Measurements from ENCODE around the gene CRIM1. TPM values are rescaled to one million over a fixed set of nuclear protein-coding genes. Genes with fewer than 3 reads are reported as not detected.

Gene CRIM1
- total RNA-seq, 1 experiment from 2014 or later, result 27.6 TPM

- H3K4me3 Mint-ChIP-seq, result no peak overlapping the region
- no peak overlapping the region for H2BK120ac ChIP-seq (ENCODE audit: low read depth, low read length, poor library complexity, severe bottlenecking)
- no peak for DNase-seq
- H3K79me1 ChIP-seq (ENCODE audit: insufficient read depth, low read depth, low read length, poor library complexity, severe bottlenecking), result peaks cover 5% of the 10 kb centered on the region
- H3K4ac ChIP-seq (ENCODE audit: low read depth, low read length), result no peak overlapping the region
- H3T11ph ChIP-seq (ENCODE audit: low read length), result no peak overlapping the region
- H3K27ac Mint-ChIP-seq, result no peak overlapping the region
- H2BK12ac ChIP-seq (ENCODE audit: insufficient read length, low read depth, low read length), result no peak overlapping the region
- H3K27me3 ChIP-seq (ENCODE audit: insufficient read depth, low read length), result no peaks in the 10 kb centered on the region
- TF ChIP-seq CTCF (conservative IDR thresholded peaks at IDR 0.05), result no peak
- WGBS (ENCODE audit: extremely low coverage, insufficient read length, low lambda C conversion rate), result no CpG with 5 or more reads among the region's 6 CpGs
- H3K36me3 Mint-ChIP-seq (ENCODE audit: insufficient read depth in 1 of 3, low read depth in 3 of 3), result peaks cover 0 to 7% (median 3%) of the 10 kb centered on the region in 3 experiments; a peak in 1 of 7 replicates
- H3K18ac ChIP-seq (ENCODE audit: insufficient read length, low read depth, low read length), result no peak overlapping the region
- no peaks in the 10 kb centered on the region for H3K9me3 Mint-ChIP-seq
- H3K56ac ChIP-seq (ENCODE audit: insufficient read length, low read depth, low read length), result no peak overlapping the region
- no peak overlapping the region for H3K23ac ChIP-seq (ENCODE audit: insufficient read length, low read depth, low read length)
- peaks cover 21 to 26% of the 10 kb centered on the region in 2 experiments for H3K4me1 Mint-ChIP-seq
- no peak overlapping the region for H3K9ac ChIP-seq (ENCODE audit: extremely low read depth, insufficient read length, low read length)
- no peak overlapping the region for H2BK20ac ChIP-seq (ENCODE audit: low read depth, low read length, poor library complexity, severe bottlenecking)
- no peak overlapping the region for H3K4me2 ChIP-seq (ENCODE audit: insufficient read depth, insufficient read length, low read length)
- no peak overlapping the region for H3K27ac ChIP-seq (ENCODE audit: insufficient read length, low read depth, low read length)
- H2BK15ac ChIP-seq (ENCODE audit: low read depth, low read length), result no peak overlapping the region
- H4K20me1 ChIP-seq (ENCODE audit: control insufficient read depth, insufficient read depth, insufficient read length), result no peaks in the 10 kb centered on the region
- no peak overlapping the region for H2AFZ ChIP-seq (ENCODE audit: low read length)
- no peak overlapping the region for H4K91ac ChIP-seq (ENCODE audit: insufficient read length, low read depth, low read length)
- no peak overlapping the region for H2BK5ac ChIP-seq (ENCODE audit: insufficient read length, low read length)
- peaks cover 8% of the 10 kb centered on the region; the same call in 1 of the 2 replicates for H3K4me1 ChIP-seq (ENCODE audit: insufficient read depth, low read length)
- H3K14ac ChIP-seq (ENCODE audit: insufficient read depth, low read length), result no peak overlapping the region
- H4K5ac ChIP-seq (ENCODE audit: insufficient read length, low read depth, low read length), result no peak overlapping the region
- no peaks in the 10 kb centered on the region for H3K23me2 ChIP-seq (ENCODE audit: insufficient read length, low read depth, low read length, poor library complexity, severe bottlenecking)
- peaks cover 16% of the 10 kb centered on the region; the same call in 1 of the 2 replicates for H3K79me2 ChIP-seq (ENCODE audit: insufficient read depth, low read length)
- no peaks in the 10 kb centered on the region for H3K27me3 Mint-ChIP-seq (ENCODE audit: low read depth)
- no peak overlapping the region for H4K8ac ChIP-seq (replicated peaks; ENCODE audit: insufficient read length, low read depth, low read length)
- H2AK5ac ChIP-seq (ENCODE audit: insufficient read length, low read length), result no peak overlapping the region
- no peaks in the 10 kb centered on the region for H3K9me3 ChIP-seq (ENCODE audit: control insufficient read depth, low read depth, low read length)
Measured at GRCh38 chr2:36394804-36395203, 39.2 kb downstream of the CRIM1 start.
